GM19099 (cell line): Measurements from ENCODE around the gene CDKN3.
A peak's percentile ranks its signal among the peaks of the same experiment; 100 is the strongest.

Experiments used
- POLR2A ChIP-seq: IDR thresholded peaks from 3 replicates; pipeline ENCODE4 v1.6.1; 2011; ENCODE audit warnings: low read depth; ENCODE audit not compliant: insufficient read length; ENCODE audit errors: extremely low read depth

Gene CDKN3

DNA sequence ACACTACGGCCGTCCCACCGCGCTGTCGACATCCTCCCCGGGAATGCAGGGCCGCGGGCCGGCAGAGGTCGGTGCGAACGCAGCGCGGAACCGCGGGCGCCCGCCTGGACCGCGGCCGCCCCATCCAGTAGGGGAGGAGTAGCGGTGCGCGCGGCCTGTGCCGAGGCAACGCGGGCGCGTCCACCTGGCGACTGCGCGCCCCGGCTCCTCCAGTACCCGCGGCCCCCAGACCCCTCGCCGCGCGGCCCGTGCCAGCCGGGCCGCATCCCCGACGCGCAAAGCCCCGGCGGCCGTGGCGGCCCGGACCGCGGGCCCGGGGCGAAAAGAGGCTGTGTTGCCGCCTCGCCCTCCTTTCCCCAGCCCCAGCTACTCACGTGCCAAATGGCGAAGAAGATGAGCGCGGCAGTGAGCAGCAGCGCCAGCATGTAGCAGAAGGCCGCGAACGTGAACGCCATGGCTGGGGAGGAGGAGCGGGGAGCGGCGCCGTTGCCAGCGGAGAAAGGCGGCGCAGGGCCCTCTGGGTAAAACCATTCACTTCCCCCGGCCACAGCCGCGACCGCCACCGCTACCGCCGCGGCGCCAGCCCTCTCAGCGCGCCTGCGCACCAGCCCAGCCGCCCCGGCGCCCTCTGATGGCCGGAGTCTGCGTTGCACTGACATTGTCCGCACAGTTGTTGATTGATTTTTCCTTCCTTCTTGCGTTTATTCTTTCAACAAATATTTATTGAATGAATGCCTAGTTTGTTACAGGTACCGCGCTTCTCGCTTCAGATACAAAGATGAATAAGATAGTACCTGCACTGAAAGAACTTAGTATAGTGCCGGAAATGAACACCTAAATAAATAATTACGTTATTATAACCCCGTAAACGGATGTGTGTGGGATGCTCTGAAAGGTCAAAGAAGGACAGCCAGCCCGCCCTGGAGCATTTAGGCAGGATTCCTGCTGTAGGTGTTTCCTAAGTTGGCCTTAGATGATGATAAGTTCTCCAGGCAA, 44.4 kb downstream of the CDKN3 start, which contains the start of gene CNIH1:
TSS of gene CNIH1 (minus strand) at position 502 of the 996 bp plus-strand sequence. CDS start at position 455, 47 bp downstream.
- peak; percentile 85 for TF ChIP-seq POLR2A

DNA sequence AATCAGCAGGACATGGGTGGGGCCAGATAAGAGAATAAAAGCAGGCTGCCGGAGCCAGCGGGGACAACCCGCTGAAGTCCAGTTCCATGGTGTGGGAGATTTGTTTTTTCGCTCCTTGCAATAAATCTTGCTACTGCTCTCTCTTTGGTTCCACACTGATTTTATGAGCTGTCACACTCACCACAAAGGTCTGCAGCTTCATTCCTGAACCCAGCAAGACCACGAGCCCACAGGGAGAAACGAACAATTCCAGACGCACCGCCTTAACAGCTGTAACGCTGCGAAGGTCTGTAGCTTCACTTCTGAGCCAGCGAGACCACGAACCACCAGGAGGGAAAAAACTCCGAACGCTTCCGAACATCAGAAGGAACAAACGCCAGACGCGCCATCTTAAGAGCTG, 47.2 kb downstream of the CDKN3 start:
- no peak for TF ChIP-seq POLR2A

DNA sequence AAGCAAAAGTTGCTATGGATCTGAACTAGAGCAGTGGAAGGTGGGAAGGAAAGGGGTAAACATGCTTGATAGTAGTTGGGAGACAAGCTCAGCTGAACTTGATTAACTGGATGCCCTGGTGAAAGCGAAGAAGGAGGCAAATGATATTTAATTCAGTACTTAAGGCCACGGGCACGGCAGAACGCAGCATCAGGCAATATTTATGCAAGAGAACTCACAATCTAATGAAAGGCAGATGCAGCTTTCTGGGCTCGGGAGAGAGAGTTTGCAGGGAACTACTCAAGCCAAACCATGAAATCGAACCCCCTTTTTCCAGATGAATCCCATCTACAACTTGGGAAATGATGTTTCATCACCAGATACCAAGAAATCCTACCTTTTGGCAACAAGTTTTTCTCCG, 47.9 kb downstream of the CDKN3 start:
- TF ChIP-seq POLR2A, result no peak

DNA sequence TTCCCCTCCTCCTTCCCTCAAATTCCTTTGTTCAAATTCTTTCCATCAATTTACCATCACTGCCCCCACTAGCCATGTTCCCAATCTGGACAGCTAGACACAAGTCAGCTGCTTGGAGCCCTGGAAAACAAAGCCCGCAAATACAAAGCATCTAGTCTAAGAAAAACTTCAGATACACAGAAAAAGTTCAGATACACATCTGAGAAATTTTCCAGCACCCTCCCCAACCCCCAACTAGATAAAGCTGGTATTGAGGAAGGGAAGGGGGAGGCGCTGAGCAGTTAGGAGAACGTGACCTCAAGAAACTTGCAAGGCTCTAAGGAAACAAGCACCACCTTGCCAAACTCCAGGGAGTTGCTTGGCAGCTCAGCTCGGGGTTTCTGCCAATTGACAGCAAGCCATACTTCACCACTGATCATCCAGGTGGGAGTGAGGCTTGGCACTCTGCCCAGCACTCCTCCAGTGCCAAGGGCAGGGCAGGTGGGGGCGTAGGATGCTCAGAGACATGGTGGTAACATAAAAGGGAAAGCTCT, 49.4 kb downstream of the CDKN3 start:
- TF ChIP-seq POLR2A, result no peak

DNA sequence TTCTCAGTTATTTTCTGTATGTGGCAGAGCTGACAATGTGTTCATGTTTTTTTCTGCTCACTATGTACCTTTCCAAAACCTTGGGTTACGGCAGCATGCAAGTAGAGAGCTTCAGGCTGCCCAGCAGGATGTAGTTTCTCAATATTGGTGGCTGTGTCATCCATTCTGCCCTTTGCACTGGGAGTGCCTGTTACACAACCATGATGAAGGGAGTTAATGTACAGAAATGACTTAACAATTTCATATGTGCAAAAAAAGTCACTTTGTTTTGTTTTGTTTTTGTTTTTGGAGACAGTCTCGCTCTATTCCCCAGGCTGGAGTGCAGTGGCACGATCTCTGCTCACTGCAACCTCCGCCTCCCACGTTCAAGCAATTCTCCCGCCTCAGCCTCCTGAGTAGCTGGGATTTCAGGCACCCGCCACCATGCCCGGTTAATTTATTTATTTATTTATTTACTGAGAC, 50.5 kb downstream of the CDKN3 start:
- no peak for TF ChIP-seq POLR2A

DNA sequence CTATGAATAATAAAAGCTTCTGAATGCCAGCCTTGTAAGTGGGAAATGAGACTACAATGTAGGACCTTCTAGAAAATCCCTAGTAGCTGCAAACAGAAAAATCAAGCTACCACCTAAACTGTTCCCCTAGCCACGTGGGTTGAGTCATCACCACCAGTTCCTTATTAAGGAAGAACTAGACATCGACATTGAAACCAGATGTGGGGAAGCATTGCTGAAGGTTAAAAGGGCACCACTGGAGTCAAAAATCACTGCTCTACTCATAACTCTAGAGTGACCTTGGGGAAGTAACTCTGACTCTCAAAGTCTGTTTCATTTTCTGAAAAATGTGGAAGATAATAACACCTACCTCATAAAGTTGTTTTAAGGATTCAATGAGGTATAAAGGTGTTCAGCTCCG, 53.7 kb downstream of the CDKN3 start:
- no peak for TF ChIP-seq POLR2A

DNA sequence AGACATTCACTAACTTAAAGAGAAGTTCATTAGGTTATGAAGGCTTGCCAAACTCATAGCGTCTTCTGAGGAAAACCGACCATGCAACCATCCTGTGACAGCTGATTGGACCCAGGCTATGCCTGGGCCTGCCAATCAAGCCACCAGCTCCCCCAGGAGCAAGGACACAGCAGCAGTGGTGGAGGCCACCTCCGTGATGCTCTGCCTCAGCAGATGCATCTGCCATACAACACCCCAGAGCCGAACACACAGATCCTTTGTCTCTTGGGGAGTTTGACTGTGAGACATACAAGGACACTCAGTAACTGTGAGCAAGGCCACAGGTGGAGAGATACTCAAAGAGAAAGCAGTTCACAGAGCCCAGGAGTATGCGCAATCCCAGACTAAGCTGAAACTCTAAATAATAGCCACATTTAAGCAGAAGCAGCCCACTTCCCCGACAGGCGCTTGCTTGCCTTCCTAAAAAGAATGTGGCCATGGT, 54.4 kb downstream of the CDKN3 start:
- TF ChIP-seq POLR2A, result no peak

DNA sequence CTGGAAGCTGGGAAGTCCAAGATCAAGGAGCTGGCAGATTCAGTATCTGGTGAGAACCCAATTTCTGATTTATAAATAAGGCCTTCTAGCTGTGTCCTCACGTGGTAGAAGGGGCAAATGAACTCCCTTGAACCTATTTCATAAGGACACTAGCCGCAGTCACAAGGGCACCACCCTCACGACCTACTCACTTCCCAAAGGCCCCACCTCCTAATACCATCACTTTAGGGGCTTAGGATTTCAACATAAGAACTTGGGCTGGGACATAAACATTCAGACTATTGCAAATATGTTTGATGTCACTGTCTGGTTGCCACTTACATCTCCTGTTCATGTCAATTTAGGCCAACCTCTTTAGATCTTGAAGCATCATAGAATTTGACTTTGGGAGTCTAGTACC, 55.2 kb downstream of the CDKN3 start:
- no peak for TF ChIP-seq POLR2A

DNA sequence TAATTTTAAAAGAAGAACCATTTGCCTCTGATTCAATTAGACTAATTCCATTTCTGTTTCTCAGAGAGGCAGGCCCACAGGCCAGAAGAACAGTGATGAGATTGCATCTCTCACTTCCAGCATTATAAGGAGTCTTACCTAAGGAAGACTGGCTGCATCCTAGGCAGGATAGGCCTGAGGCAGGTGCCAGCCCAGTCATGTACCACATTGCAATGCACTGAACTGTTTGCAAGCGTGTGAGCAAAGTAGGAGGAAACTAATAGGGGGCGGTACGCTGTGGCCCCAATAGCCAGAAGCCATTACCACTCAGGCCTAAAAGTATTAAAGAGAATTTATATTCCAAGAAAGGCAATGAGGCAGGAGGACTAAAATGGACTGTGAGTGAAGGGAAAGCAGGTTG, 56.4 kb downstream of the CDKN3 start:
- TF ChIP-seq POLR2A, result no peak

DNA sequence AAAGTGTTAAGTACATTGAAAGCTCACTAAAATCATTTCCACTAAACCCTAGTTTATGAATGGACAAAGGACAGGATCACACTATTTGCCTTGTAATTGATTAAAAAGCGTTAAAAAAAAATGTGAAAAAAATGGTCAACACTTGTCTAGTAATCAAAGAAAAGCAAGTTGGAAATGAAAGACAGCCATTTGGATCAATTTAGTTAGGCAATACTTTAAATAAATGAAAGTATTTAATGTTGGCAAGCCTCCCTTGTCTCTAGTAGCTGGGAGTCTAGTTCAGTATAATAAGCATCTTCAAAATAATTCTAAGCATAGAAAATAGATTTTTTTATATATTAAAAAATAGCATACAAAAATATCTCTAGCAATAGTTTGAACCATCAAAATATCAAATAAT, 58.6 kb downstream of the CDKN3 start:
- TF ChIP-seq POLR2A, result no peak

DNA sequence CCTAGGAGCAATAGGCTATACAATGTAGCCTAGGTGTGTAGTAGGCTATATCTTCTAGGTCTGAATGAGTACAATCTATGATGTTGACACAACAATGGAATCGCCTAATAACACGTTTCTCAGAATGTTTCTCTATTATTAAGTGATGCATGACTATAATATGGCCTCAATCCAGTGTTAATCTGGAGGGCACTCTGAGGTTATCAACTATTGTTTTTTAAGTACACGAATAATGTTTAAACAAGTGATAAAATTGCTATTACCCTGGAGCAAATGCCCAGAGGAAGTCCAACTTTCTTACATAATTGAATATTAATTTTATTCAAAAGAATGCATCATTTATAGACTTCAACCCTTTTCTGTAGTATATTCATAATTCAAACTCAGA, 60.8 kb downstream of the CDKN3 start:
- TF ChIP-seq POLR2A, result no peak

DNA sequence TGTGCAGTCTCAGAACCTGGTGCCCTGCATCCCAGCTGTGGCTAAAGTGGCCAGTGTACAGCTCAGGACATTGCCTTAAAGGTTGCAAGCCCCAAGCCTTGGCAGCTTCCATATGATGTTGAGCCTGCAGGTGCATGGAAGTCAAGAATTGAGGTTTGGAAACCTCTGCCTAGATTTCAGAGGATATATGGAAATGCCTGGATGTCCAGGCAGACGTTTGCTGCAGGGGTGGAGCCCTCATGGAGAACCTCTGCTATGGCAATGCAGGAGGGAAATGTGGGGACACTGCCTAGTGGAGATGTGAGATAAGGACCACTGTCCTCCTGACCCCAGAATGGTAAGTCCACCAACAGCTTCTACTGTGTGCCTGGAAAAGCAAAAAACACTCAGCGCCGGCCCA, 62.3 kb downstream of the CDKN3 start:
- TF ChIP-seq POLR2A, result no peak

DNA sequence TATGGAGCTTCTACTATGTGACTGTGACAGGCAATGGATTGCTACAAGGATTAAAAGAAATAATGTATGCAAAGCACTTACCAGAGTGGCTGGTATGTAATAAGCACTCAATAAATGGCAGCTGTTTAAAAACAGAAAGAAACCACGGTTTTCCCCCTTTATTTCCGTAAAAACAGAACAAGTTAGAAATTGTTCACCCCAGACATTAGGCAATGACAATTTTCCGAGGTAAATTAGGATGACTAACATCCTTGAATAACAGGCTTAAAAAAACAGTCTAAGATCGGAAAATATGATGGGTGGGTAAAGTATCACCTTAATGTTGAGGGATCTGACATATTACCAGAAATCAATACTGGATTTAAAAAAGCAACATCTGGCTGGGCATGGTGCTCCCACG, 65.2 kb downstream of the CDKN3 start:
- no peak for TF ChIP-seq POLR2A

DNA sequence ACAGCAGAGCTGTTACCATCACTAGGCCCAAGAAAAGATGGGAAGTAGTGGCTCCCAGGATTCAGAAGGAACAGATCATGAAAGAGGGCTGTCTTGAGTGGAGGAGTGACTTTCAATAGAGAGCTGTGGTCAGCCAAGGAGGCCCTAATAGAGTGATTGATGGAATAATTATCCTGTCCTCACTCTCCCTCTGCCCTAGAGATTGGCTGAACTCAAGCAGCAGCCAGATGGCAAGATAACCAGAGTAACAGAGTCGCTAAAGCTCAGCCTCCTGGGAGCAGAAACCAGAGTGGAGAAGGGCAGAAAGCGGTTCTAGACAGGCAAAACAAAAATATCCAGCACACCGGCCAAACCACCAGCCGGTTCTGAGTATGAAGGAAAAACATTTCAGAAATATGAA, 68.8 kb downstream of the CDKN3 start:
- TF ChIP-seq POLR2A, result no peak

DNA sequence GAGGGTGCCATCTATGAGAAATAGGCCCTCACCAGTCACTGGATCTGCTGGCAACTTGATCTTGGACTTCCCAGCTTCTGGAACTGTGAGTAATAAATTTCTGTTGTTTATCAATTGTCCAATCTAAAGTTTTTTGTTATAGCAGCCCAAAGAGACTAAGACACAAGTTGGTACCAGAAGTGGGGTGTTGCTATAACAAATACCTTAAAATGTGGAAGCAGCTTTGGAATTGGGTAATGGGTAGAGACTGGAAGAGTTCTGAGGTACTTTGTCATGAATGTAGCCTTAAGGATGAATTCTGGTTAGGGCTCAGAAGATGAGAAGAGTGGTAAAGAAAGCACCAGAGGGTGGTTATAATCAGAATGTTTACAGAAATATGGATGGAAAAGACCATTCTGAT, 70.5 kb downstream of the CDKN3 start:
- TF ChIP-seq POLR2A, result no peak
